GM21737 (cell line): ENCODE results near the gene TOP3B.

Experiments
- ATAC-seq: cut with Tn5 transposase; IDR thresholded peaks from one replicate; pipeline ENCODE4 v1.9.1; 2021; ENCODE audit warnings: mild to moderate bottlenecking, moderate library complexity; ENCODE audit not compliant: unreplicated experiment

The TOP3B gene

GRCh38 chr22:22013559-22014284 lies 31.1 kb upstream of the TOP3B start:
- ATAC-seq: no peak

- ATAC-seq: no peak
Observed at GRCh38 chr22:22011964-22012363, 29.4 kb upstream of the TOP3B start.

- no peak for ATAC-seq
Observed at GRCh38 chr22:22010358-22010757, 27.8 kb upstream of the TOP3B start.

GRCh38 chr22:22009661-22010060 lies 27.1 kb upstream of the TOP3B start:
- no peak for ATAC-seq

- ATAC-seq: no peak
Observed at GRCh38 chr22:22006596-22006990, 24.0 kb upstream of the TOP3B start.

- ATAC-seq: no peak
Observed at GRCh38 chr22:22005945-22006595, 23.5 kb upstream of the TOP3B start.

GRCh38 chr22:22003233-22003632 lies 20.6 kb upstream of the TOP3B start:
- no peak for ATAC-seq

- ATAC-seq: no peak
Observed at GRCh38 chr22:22002526-22003055, 20.0 kb upstream of the TOP3B start.

- ATAC-seq: no peak
Observed at GRCh38 chr22:22001664-22002525, 19.3 kb upstream of the TOP3B start.

- ATAC-seq: no peak
Observed at GRCh38 chr22:21998595-21999247, 16.1 kb upstream of the TOP3B start.

- no peak for ATAC-seq
Observed at GRCh38 chr22:21996175-21996720, 13.7 kb upstream of the TOP3B start.

GRCh38 chr22:21995660-21996059 lies 13.1 kb upstream of the TOP3B start:
- ATAC-seq: no peak

- ATAC-seq: no peak
Observed at GRCh38 chr22:21994881-21995444, 12.4 kb upstream of the TOP3B start.

- ATAC-seq: no peak
Observed at GRCh38 chr22:21992593-21993237, 10.1 kb upstream of the TOP3B start.

GRCh38 chr22:21991774-21992173 lies 9.2 kb upstream of the TOP3B start:
- ATAC-seq: no peak

GRCh38 chr22:21991304-21991596 lies 8.7 kb upstream of the TOP3B start:
- no peak for ATAC-seq

- no peak for ATAC-seq
Observed at GRCh38 chr22:21990445-21991303, 8.1 kb upstream of the TOP3B start.

- no peak for ATAC-seq
Observed at GRCh38 chr22:21989049-21989448, 6.5 kb upstream of the TOP3B start.

- ATAC-seq: no peak
Observed at GRCh38 chr22:21985214-21985613, 2.6 kb upstream of the TOP3B start.
